Astrocyte of the spinal cord (primary cell): ENCODE results near the gene TMED1.
"Not testable (repeated sequence)": the region's sequence is repeated elsewhere in the genome, so short reads cannot be mapped to it uniquely, and the experiment has no call there.

ENCODE experiments used
- DNase-seq: peaks from one replicate; pipeline ENCODE4 v3.0.0; 2011; ENCODE audit warnings: low read depth, low spot score
- H3K4me3 ChIP-seq: 2 replicates; pipeline ENCODE4 v1.5.1; 2011; ENCODE audit warnings: low read depth, mild to moderate bottlenecking, low read length, moderate library complexity
- in situ Hi-C: cut with HindIII; loops from 2 replicates; pipeline ENCODE4 v1.10.0; 2017; ENCODE audit warnings: low sequenced_read_pairs
- TF ChIP-seq, protein P1 (sequence below): IDR thresholded peaks from 2 replicates; pipeline ENCODE4 v1.5.1; 2012; ENCODE audit warnings: low read depth, mild to moderate bottlenecking, low read length, inconsistent platforms

The TMED1 gene, protein sequence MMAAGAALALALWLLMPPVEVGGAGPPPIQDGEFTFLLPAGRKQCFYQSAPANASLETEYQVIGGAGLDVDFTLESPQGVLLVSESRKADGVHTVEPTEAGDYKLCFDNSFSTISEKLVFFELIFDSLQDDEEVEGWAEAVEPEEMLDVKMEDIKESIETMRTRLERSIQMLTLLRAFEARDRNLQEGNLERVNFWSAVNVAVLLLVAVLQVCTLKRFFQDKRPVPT

DNA sequence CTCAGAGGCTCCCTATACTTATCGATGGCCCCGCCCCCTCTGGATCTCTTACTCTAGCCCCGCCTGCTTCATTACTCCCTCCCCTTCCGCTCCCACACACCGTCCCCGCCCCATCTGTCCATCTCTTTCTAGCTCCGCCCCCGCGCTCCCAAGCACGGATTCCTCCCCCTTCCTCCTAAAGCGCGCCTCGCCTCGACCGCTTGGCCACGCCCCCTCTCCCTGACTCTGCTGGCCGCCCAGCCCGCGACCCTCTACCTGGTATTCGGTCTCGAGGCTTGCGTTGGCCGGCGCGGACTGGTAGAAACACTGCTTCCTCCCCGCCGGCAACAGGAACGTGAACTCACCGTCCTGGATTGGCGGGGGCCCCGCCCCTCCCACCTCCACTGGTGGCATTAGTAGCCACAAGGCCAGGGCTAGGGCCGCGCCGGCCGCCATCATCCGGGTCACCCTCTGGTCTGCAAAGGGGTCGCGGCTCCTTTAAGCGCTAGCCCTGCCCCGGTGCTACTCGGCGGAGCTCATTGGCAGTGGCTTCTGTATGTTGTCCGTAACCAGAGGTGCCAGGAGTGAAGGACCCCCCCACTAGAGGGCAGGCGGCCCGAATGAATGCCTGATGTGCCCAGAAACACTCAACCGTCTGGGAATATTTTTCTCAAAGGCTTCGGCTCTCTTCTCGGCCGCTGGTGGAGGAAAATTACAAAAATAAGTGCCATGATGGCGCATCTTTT is at the start of gene TMED1:
Gene TMED1 (minus strand): TSS at position 459 of the 725 bp plus-strand sequence. CDS start 21 bp downstream, at position 438.
- in situ Hi-C loops: no loop called here
- DNase-seq: peak; percentile 99
- TF ChIP-seq, protein P1, sequence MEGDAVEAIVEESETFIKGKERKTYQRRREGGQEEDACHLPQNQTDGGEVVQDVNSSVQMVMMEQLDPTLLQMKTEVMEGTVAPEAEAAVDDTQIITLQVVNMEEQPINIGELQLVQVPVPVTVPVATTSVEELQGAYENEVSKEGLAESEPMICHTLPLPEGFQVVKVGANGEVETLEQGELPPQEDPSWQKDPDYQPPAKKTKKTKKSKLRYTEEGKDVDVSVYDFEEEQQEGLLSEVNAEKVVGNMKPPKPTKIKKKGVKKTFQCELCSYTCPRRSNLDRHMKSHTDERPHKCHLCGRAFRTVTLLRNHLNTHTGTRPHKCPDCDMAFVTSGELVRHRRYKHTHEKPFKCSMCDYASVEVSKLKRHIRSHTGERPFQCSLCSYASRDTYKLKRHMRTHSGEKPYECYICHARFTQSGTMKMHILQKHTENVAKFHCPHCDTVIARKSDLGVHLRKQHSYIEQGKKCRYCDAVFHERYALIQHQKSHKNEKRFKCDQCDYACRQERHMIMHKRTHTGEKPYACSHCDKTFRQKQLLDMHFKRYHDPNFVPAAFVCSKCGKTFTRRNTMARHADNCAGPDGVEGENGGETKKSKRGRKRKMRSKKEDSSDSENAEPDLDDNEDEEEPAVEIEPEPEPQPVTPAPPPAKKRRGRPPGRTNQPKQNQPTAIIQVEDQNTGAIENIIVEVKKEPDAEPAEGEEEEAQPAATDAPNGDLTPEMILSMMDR: peak; percentile 14
- H3K4me3 ChIP-seq: peak within 1 kb of the TSS; percentile 71

DNA sequence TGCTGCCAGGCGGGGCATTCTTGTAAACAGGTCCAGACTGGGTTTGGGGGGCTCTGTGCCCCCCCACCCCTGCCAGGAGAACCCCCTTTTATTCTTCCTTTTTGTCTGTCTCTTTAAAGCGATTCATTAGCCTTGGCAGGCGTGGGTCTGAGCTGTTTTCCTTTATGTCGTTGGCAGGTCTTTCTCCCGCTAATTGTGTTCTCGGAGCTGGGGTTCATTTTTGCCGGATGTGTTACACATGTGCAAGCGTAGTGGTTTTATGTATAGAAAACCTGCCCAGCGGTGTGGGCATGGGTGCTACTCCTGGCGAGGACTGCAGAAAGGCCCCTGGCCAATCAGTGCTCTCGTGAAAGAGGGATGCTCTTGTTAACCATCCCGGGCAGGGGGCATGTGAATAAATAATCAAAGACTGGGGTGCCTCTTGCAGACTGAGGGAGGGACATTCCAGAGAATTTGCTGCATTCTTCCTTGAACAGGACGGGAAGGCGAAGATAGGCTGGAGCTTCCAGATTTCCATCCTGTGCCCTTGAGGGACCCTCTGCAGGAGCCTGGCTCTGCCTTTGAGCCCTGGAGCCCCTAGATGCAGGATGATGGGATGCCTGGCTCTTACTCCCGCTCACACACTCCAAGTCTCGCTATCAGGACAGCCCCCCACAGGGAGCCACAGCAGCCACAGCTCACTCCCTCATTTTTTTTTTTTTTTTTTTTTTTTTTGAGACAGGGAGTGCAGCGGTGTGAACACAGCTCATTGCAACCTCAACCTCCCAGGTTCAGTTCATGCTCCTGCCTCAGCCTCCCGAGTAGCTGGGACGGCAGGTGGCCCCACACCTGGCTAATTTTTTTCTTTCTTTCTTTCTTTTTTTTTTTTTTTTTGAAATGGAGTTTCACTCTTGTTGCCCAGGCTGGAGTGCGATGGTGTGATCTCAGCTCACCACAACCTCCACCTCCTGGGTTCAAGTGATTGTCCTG is 49.5 kb upstream of the TMED1 start:
- DNase-seq: no peak
- in situ Hi-C loops: no loop called here
- TF ChIP-seq, protein P1: no peak
- H3K4me3 ChIP-seq: no peak overlapping the region

DNA sequence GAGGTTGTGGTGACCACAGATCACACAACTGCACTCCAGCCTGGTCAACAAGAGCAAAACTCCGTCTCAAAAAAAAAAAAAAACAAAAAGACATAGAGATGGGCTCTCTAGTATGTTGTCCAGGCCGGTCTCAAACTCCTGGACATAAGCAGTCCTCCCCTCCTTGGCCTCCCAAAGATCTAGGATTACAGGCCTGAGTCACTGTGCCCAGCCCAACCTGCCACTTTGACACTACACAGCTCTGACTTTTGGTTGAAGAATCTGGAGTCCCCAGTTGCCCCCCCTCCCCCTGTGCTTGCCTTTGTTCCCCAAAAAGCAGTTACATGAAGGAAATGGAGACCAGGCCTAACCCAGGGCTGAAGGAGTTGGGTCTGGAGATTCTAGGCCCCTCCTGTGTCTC is 48.3 kb upstream of the TMED1 start:
- peak; percentile 42 for DNase-seq
- TF ChIP-seq, protein P1: no peak
- in situ Hi-C loops: no loop called here
- no peak overlapping the region for H3K4me3 ChIP-seq

DNA sequence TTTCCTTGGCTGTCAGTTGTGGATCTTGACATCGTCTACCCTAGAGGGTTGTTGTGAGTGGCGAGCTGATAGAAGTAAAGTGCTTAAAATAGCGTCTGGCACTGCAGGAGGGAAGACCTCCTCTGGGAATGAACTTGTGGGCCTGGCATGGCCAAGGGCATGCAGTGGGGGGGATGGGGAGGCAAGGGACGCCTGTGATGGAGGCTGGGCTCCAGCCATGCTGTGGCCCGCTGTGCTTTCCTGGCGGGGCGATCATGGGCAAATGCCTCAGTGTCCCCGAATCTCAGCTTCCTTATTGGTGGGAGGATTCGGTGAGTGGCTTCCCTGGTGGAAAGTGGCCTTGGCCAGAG is 46.1 kb upstream of the TMED1 start:
- TF ChIP-seq, protein P1: no peak
- in situ Hi-C loops: no loop called here
- H3K4me3 ChIP-seq: no peak overlapping the region
- no peak for DNase-seq

DNA sequence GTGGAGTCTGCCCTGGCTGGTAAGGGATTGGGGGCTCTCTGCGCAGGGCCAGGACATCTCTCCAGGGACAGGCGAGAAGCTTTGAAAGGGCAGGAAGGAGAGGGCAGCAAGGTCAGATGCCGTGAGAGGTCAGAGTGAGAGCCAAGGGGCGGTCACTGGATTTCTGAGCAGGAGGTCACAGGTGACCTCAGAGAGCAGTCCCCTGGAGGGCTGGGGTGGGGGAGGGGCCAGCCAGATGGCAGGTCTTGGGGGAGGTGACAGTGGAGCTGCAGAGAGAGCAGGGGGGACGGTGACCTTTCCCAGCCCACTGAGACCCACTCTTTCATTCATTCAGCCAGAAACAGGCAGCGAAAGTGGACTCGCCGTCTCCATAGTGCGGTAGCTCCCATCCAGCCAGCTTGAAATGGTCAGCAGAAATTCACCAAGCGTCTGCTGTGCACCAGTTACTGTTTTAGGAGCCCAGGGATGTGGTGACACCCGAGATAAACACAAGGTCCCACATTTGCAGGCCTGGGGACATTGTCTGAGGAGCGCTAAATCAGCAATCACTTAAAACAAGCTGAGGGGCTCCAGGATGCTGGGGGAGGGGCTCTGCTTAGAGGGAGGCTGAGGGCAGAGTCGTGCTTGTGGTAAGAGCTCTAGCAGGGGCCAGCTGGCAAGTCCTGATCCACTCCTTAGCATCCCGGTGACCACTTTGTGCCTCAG is 45.5 kb upstream of the TMED1 start:
- no peak for DNase-seq
- in situ Hi-C loops: no loop called here
- TF ChIP-seq, protein P1: no peak
- no peak overlapping the region for H3K4me3 ChIP-seq

DNA sequence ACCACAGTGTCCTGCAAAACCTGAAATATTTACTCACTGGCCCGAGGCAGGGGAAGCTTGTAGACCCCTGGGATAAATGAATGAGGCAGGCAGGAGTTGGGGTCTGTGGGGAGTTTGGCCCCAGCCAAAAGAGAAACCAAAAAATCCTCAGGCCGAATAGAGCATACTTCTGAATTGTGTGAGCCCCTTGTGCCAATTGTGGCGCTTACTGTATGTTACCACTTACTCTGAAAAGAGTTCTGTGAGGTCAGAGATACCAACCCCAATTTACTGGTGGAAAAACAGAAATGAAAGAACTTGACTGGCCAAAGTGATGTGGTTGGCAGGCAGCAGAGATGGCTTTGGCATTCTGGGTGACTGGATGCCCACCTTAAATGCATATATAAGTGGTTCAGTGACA is 42.2 kb upstream of the TMED1 start:
- TF ChIP-seq, protein P1: no peak
- in situ Hi-C loops: no loop called here
- H3K4me3 ChIP-seq: no peak overlapping the region
- no peak for DNase-seq

DNA sequence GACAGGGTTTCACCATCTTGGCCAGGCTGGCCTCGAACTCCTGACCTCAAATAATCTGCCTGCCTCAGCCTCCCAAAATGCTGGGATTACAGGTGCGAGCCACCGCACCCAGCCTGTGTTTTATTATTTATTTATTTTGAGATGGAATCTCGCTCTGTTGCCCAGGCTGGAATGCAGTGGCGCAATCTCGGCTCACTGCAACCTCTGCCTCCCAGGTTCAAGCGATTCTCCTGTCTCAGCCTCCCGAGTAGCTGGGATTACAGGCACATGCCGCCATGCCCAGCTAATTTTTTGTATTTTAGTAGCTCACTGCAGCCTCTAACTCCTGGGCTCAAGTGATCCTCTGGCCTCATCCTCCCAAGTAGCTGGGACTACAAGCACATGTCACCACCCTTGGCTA is 41.6 kb upstream of the TMED1 start:
- DNase-seq, H3K4me3 ChIP-seq, in situ Hi-C loops: not testable (repeated sequence)
